HL-60/S4 (cell line): ENCODE results near the gene PDE4B.
"Not testable (repeated sequence)": the region's sequence is repeated elsewhere in the genome, so short reads cannot be mapped to it uniquely, and the experiment has no call there.

Source experiments
- in situ Hi-C: fragments of 300-500 bp; cut with MboI; formaldehyde crosslinking; loops from 2 replicates; pipeline ENCODE4 v1.14.3; 2022; ENCODE audit warnings: low sequenced_read_pairs

The PDE4B gene

DNA sequence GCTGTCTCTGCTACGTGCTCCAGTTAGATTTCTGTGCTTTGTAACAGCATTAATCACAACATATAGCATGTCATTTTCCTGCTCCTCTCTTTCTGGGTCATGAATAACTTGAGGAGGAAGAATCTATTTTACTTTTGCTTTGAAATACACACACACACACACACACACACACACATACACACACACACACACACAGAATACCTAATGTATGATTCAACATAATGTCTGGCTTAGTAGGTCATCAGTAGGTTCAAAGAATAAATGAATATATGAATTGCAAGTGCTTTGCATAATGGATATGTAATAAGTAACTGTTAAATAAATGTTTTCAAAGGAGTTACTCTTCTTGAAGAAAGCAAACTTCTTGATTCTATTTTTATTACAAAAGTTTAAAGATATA is 249.0 kb downstream of the PDE4B start:
- in situ Hi-C loops = no loop called here

DNA sequence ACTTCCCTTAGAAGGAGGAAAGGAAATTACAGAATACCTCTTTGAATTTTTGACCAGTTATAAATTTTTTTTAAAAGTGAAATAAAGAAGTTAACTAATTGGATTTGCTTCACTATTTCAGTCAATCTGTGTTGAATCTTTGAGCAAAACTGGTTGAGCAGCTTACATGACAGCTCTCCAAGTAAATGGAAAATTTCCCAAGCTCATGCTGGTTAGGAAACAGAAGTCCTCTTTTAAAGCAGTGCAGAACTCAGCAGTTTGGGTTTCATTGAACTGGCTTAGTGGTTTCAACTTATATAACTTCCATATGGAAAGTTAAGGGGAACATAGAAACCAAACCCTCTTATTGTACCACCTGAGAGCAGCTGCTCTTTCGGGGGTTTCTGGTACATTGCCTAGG is 250.5 kb downstream of the PDE4B start:
- in situ Hi-C loops = no loop called here

DNA sequence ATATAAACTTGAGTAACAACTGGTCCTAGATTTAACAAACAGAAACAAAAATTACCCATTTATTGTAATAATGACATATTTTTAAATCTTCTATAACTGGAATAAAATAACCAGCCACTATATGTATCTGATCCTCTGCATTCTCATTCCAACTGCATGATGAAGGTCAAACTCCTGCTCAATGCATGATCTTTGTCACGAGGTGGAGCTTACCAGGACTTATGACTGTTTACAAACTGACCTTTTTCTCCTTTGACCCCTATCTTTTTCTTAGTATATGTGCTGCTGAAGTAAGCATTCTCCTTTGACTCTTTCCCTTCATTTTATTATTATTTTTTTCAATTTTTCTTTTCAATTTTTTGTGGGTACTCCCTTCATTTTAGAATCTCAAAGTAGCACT is 252.2 kb downstream of the PDE4B start:
- in situ Hi-C loops = no loop called here

DNA sequence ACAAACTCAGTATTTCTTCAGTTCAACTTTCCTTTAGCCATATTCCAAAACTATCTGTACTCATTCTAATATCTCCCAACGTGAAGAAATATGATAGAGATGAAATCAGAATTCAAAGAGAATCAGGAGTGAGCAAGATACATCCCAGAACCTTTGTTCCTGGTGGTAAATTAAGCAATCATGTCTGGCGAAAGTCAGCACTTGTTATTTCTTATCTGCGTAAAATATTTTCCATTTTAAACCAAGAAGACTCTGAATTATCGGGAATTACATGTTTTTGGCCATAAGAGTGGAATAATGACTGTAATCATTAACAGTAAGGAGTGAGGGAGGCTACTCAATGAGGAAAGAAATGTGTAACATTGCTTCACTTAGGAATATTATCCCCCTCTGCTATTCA is 253.7 kb downstream of the PDE4B start:
- in situ Hi-C loops = no loop called here

DNA sequence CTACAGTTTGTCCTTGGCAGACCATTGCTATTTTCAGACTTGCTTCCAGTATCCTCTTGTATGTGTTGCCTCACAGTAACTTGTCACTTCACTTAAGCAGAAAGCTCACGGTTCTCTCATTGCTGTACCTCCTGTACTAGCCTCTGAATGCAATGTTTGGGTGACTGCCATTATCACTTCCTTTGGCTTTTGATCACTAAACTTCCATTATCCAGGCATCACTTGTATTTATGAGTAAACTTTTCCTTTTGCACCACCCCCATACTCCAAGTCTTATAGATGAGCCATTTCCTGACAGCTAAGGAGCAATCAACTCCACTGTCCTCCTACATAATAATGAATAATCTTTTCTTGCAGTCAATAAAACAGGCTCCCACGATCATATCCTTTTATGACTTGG is 255.3 kb downstream of the PDE4B start:
- in situ Hi-C loops = no loop called here

DNA sequence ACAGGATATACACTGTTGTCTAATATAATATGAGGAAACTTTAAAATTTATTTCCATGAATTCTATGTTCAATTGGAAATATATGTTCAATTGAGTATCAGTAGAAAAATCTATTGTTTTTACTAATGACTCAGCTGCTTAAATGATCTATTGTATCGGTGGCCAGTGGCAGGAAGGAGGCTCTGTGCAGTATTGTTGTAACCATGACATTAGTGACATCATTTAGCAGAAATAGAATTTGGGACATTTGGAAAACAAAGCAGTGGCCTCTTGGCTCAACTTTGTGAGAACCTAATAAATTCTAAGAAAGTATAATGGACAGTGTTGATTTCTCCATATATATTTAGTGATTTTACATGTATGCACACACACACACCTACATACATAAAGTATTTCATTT is 257.4 kb downstream of the PDE4B start:
- in situ Hi-C loops = no loop called here

DNA sequence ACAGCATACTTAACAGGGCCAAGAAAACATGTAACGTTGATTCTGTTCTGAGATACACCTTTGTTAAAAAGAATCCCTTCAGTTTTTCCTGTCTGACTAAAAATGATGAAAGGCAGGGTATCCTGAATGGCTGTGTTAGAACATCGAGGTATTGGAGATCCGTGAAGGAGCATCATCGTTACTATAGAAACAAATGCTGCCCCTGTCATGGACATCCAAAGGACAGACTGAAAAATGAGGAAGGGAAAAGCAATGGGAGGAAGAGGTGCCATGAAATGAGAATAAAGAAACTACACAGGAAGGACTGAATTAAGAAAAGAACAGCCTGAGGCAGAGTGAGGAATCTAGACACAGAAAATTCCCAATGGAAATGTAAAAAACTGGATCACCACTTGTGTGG is 257.9 kb downstream of the PDE4B start:
- in situ Hi-C loops = no loop called here

DNA sequence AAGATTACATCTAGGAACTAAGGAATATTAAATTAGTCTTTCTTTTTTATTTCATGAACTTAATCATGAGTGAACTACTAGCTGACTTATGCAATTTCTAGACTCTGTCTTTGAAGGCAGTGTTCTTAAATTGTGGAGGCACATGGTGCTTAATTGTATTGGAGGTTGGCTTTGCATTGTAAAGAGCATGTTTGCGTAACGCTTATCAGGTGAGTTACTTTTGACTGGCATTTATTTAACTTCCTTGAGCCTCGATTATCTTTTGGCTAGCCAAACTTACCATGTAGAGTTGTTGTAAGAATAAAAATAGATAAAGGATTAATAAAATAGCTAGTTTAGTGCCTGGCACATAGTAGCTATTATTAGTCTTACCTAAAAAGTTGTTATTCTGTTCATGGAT is 262.4 kb downstream of the PDE4B start:
- in situ Hi-C loops = no loop called here

DNA sequence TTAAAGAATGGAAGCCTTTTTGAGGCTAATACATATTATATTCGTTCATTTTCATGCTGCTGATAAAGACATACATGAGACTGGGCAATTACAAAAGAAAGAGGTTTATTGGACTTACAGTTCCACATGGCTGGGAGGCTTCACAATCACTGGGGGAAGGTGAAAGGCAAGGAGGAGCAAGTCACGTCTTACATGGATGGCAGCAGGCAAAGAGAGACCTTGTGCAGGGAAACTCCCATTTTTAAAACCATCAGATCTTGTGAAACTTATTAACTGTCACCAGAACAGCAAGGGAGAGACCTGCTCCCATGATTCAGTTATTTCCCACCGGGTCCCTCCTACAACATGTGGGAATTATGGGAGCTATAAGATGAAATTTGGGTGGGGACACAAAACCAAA is 264.8 kb downstream of the PDE4B start:
- in situ Hi-C loops = not testable (repeated sequence)

DNA sequence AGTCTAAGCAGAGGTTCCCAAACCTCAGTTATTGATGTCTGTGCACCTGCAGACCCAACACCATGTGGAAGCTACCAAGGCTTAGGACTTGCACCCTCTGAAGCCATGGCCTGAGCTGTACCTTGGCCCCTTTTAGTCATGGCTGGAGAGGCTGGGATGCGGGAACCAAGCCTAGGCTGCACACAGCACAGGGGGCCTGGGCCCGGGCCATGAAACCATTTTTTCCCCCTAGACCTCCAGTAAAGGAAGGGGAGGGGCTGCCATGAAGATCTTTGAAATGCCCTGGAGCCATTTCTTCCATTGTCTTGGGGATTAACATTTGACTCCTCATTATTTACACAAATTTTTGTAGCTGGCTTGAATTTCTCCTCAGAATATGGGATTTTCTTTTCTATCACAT is 265.9 kb downstream of the PDE4B start:
- in situ Hi-C loops = no loop called here

DNA sequence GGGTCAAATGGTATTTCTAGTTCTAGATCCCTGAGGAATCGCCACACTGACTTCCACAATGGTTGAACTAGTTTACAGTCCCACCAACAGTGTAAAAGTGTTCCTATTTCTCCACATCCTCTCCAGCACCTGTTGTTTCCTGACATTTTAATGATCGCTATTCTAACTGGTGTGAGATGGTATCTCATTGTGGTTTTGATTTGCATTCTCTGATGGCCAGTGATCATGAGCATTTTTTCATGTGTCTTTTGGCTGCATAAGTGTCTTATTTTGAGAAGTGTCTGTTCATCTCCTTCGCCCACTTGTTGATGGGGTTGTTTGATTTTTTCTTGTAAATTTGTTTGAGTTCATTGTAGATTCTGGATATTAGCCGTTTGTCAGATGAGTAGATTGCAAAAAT is 274.5 kb downstream of the PDE4B start:
- in situ Hi-C loops = not testable (repeated sequence)

DNA sequence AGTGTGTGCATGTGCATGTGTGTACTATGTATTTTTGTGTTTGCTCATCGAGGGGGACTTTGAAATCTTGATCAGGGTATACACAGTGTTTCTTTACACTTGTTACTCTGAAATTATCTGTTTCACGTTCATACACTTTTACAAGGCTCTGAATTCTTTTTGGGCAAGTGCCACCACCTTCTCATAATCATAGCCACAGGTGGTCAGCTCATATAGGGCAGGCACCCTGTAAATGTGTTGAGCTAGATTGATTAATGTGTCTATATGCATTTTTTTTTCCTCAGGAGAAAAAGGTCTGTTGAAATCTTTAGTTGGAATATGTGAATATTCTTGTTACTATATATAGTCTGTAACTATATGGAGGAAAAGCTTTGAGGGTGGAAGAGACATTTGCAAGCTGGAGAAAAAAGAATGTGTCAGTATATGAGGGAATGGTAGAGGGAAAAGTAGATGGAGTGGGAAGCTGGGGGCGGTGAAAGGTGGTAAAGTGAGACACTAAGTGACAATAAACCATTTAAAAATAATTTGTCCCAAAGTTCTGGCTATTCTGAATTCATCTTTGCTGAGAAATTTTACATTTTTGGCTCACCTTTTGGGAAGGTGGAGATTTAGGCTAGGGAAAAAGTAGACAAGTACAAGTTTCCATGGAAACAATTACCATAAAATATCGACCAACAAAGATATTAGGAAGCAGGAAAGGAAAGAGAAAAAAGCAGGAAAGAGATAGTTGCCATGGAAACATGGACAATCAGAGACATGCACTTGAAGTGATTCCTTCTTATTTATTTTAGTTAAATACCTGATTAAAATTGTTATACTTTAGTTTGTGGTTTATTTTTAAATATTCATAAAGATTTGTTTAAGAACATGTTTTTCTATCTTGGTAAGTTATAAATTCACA is 277.5 kb downstream of the PDE4B start:
- in situ Hi-C loops = no loop called here

DNA sequence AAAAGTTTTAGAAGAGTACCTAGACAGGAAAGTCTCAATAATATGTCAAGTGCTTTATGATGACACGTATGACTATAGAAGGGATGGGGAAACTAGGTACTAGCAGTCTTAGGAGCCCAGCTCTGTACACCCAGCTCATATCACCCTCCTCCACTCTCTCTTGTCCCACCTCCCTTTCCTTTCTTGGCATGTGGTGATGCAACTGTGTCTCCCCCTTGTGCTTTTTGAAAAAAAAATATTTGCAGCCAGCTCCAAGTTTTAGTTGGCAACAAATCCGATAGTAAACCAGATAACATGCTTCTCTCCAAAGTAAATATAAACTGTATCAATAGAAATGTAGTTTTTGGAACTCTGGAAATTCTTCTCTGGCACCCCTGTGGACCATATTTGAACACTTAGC is 280.7 kb downstream of the PDE4B start:
- in situ Hi-C loops = no loop called here

DNA sequence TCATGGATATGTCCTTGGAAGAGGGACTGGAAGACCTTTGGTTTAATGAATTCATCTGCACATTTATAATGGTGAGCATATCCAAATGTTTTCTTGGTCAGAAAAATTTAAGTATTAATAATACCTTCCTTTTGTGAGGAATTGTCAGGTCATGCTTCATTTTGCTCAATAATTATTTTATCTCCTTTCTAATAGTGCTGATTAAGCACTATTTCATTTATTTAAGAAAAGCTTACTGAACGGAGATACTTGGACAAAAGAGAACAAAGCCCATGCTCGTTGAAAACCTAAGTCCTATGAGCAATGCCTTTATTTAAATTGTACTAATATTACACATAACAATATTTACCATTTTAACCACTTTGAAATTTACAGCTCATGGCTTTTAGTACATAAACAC is 281.5 kb downstream of the PDE4B start:
- in situ Hi-C loops = no loop called here

DNA sequence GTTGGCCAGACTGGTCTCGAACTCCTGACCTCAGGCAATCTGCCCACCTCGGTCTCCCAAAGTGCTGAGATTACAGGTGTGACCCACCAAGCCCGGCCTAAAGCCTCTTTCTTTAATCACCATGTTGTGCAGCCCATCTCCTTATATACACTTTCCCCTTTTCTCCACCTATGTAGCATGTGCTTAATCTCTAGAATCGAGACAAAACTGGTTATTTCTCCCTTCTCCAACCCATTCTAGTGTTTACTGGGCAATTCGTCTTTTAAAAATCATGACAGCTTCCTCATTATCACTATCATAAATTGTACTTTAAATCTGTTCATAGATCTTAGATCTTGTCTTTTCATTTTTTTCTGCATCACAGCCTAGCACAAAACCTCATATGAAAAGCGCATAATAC is 285.7 kb downstream of the PDE4B start:
- in situ Hi-C loops = no loop called here

DNA sequence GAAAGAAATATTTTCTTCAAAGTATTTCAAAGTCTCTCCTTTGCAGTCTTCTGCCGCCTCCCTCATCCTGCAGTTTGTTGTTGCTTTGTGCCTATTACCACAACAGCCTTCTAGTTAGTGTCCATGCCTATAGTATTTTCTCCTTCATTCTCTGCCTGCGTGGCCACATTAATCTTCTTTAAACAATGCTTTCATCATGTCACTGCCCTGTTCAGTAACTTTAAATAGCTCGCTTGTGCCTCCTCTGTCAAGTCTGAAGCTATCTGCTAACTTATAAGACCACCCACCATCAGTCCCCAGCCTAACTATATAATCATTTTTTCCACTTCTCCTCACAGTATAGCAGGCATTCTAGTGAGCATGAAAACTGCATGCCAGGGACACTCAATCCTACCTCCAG is 290.3 kb downstream of the PDE4B start:
- in situ Hi-C loops = no loop called here

DNA sequence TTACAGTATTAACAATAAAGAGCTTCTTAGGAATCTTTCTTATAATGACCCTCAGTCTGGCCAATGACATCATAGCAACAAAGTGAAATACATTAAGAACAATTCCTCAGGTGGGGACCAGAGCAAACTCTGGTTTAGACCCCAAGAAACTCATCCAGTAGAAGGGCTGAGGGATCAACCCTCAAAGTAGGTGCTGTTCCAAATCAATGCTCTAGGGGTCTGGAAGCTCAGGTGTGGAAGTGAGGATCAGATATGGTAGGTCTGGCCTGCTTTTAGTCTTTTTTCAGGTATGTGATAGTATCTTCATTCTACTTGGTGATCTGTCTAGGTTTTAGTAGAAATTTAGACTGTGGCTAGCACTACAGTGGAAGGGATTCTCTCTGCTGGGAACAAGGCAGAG is 291.7 kb downstream of the PDE4B start:
- in situ Hi-C loops = no loop called here

DNA sequence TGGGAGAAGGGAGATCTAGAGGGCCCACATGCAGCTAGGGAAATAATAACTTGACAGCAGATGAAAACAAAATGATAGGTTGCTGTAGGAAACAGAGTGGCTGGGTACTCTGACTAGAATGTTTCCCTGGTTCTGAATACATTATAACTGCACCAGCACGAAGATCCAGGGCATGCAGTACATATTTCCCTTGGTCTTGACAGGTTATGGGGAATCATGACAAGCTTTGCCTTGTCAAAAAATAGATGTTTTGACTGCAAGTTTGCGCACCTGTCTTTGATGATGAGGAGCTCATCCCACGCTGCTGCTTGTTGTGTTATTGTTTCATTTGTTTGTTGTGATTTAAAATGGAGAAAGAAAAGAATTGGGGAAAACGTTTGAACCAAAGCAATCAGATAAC is 292.9 kb downstream of the PDE4B start:
- in situ Hi-C loops = no loop called here

DNA sequence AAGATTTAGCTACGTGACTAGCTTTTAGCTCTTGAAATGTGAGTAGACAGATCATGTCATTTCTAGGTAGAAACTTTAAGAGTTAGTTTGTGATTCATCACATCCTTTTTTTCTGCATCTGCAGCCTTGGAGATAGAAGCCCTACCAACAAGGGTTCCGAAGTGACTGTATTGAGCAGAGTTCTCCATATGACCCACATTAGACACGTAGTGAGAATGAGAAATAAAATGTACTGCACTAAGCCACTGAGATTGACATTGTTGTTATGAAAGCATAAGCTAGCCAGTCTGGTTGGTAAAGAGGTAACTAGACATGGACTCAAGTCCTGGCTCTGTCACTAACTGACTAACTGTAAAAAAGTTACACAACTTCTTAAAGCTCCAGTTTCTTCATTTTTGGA is 296.1 kb downstream of the PDE4B start:
- in situ Hi-C loops = no loop called here

DNA sequence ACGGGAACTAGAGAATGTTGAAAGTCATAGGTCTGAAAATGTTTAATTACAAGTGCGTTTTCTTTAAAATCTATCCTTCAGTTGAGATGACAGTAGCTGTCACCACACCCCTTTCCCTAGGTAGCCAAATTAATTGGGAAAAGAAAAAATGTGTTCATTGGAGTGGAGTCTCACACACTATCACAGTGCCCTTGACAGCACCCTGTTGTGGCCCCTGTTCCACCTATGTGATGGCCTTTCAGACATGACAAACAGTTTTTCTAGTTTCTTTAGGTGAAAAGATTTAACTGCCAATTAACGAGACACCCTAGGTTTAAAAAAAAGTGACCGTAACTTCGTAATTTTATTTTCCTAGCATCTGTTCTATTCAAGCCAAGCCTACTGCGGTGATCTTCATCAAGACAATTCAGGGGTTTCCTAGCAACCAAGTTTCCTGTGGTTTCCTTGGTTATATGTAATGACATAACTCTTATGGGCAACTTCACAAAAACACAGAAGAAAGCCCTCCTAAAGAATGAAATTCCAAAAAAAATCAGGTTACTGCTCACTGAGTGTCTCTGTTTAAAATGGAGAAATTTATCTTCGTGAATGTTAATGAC is 298.3 kb downstream of the PDE4B start:
- in situ Hi-C loops = no loop called here

DNA sequence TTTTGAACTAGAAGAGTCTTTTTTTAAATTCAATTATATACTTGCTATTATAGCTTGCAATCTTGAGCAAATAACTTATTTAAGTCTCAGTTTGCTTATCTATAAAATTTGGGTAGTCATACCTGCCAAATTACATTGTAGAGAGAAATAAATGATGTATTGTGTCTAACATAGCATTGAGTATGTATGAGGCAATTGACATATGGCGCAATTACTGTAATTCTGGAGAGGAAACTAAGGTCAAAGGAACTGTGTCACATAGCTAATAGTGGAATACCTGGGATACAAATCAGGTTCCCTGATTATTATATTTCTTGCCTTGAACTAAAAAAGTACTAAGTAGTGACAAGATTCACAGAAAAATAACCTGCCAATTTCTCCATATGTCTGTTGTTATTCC is 302.5 kb downstream of the PDE4B start:
- in situ Hi-C loops = no loop called here

DNA sequence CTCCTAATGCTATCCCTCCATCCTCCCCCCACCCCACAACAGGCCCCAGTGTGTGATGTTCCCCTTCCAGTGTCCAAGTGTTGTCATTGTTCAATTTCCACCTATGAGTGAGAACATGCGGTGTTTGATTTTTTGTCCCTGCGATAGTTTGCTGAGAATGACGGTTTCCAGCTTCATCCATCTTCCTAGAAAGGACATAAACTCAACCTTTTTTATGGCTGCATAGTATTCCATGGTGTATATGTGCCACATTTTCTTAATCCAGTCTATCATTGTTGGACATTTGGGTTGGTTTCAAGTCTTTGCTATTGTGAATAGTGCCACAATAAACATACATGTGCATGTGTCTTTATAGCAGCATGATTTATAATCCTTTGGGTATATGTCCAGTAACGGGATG is 308.3 kb downstream of the PDE4B start:
- in situ Hi-C loops = not testable (repeated sequence)

DNA sequence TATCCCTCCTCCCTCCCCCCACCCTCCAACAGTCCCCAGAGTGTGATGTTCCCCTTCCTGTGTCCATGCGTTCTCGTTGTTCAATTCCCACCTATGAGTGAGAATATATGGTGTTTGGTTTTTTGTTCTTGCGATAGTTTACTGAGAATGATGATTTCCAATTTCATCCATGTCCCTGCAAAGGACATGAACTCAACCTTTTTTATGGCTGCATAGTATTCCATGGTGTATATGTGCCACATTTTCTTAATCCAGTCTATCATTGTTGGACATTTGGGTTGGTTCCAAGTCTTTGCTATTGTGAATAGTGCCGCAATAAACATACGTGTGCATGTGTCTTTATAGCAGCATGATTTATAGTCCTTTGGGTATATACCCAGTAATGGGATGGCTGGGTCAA is 311.4 kb downstream of the PDE4B start:
- in situ Hi-C loops = not testable (repeated sequence)
